HCT116 (cell line): ENCODE results near the gene NTRK3. TPM values are rescaled to one million over a fixed set of nuclear protein-coding genes. Genes with fewer than 3 reads are reported as not detected.

Experiments used
- ATAC-seq: fragments of 200-7000 bp; cut with Tn5 transposase; 2 replicates; pipeline ENCODE4 v1.9.1; 2020; ENCODE audit warnings: mild to moderate bottlenecking, moderate library complexity
- BruUV-seq: library from RNA; stranded (reverse); fragments of 400-500 nt; replicated peaks from 2 replicates; lab custom pipeline; 2021; lab: Mats Ljungman, UMichigan
- CTCF ChIA-PET: fragments of 300-600 bp; sonication (Branson Sonifier 250); formaldehyde crosslinking; loops from one replicate; lab custom pipeline; 2021; ENCODE audit warnings: antibody characterized with exemption; lab: Charles Lee
- POLR2A ChIA-PET: fragments of 300-600, 350-600 bp; sonication (Branson Sonifier 250); formaldehyde crosslinking; loops from one replicate; lab custom pipeline; 2021; ENCODE audit warnings: antibody characterized with exemption; lab: Charles Lee
- RAD21 ChIA-PET, 2 experiments: fragments of 300-600 bp; sonication (Branson Sonifier 250); formaldehyde crosslinking; loops; one replicate each; lab custom pipeline; 2023; ENCODE audit warnings: low total read pairs in 2 of 2; ENCODE audit not compliant: uncharacterized antibody in 2 of 2, unreplicated experiment in 2 of 2, low non-redundant PET in 1 of 2; lab: Charles Lee
- DNase-seq: peaks from one replicate; pipeline ENCODE4 v3.0.0-alpha.2; 2010; ENCODE audit warnings: low read depth, low spot score
- H2AFZ ChIP-seq: fragments of 200-600 bp; shearing (Covaris generic), sonication (generic); 2 replicates; pipeline ENCODE4 v1.6.1; 2017; ENCODE audit warnings: low read depth, mixed run types, mixed read lengths, antibody characterized with exemption, low read length; ENCODE audit not compliant: poor library complexity, severe bottlenecking
- H3K27ac ChIP-seq: 2 replicates; pipeline ENCODE4 v1.5.1; 2012; ENCODE audit warnings: low read depth, low read length
- H3K27me3 ChIP-seq: fragments of 200-600 bp; sonication (generic); 2 replicates; pipeline ENCODE4 v1.6.1; 2016; ENCODE audit warnings: mixed run types, low read length, mixed read lengths; ENCODE audit not compliant: insufficient read depth
- H3K36me3 ChIP-seq, 2 experiments: fragments of 200-500 bp in 1 of 2; fragments of 200-600 bp in 1 of 2; sonication (Bioruptor generic) in 1 of 2; sonication (generic) in 1 of 2; 2 replicates each; pipeline versions ENCODE4 v1.5.1 to v1.6.1; 2014 to 2016; ENCODE audit warnings: low read length in 2 of 2, inconsistent platforms in 1 of 2, mixed read lengths in 1 of 2, mixed run types in 1 of 2; ENCODE audit not compliant: insufficient read depth in 2 of 2, control insufficient read depth in 1 of 2
- H3K4me1 ChIP-seq, 2 experiments: fragments of 200-600 bp in 1 of 2; sonication (generic) in 1 of 2; 2 replicates each; pipeline versions ENCODE4 v1.5.1 to v1.6.1; 2012 to 2017; ENCODE audit warnings: low read length in 2 of 2, inconsistent platforms in 1 of 2, mild to moderate bottlenecking in 1 of 2, mixed read lengths in 1 of 2, mixed run types in 1 of 2, moderate library complexity in 1 of 2; ENCODE audit not compliant: insufficient read depth in 2 of 2, control insufficient read depth in 1 of 2
- H3K4me2 ChIP-seq: fragments of 200-600 bp; sonication (generic); 2 replicates; pipeline ENCODE4 v1.6.1; 2017; ENCODE audit warnings: mixed run types, low read length, mixed read lengths
- H3K4me3 ChIP-seq, 2 experiments: fragments of 200-600 bp in 1 of 2; sonication (generic) in 1 of 2; replicated peaks in 1 of 2; 2 replicates each; pipeline ENCODE4 v1.5.1; 2011 to 2016; ENCODE audit warnings: low read length in 2 of 2, control low read depth in 1 of 2, low read depth in 1 of 2, mild to moderate bottlenecking in 1 of 2, mixed read lengths in 1 of 2, mixed run types in 1 of 2
- H3K79me2 ChIP-seq: fragments of 200-600 bp; sonication (generic); 2 replicates; pipeline ENCODE4 v1.6.1; 2017; ENCODE audit warnings: mild to moderate bottlenecking, mixed run types, low read length, moderate library complexity, mixed read lengths; ENCODE audit not compliant: insufficient read depth
- H3K9ac ChIP-seq: fragments of 200-600 bp; sonication (generic); 2 replicates; pipeline ENCODE4 v1.6.1; 2016; ENCODE audit warnings: low read length, mixed read lengths
- H3K9me2 ChIP-seq: fragments of 200-600 bp; sonication (generic), shearing (Covaris generic); 2 replicates; pipeline ENCODE4 v1.6.1; 2017; ENCODE audit warnings: mixed run types, mild to moderate bottlenecking, moderate library complexity; ENCODE audit not compliant: insufficient read depth
- H3K9me3 ChIP-seq, 2 experiments: fragments of 200-500 bp in 1 of 2; fragments of 200-600 bp in 1 of 2; sonication (Bioruptor generic) in 1 of 2; sonication (generic) in 1 of 2; 2 replicates each; pipeline ENCODE4 v1.6.1; 2014 to 2017; ENCODE audit warnings: low read length in 2 of 2, mixed read lengths in 2 of 2, inconsistent platforms in 1 of 2, low read depth in 1 of 2, mild to moderate bottlenecking in 1 of 2, mixed run types in 1 of 2, moderate library complexity in 1 of 2; ENCODE audit not compliant: control insufficient read depth in 1 of 2, insufficient read depth in 1 of 2
- H4K20me1 ChIP-seq: fragments of 200-600 bp; sonication (generic), shearing (Covaris generic); 2 replicates; pipeline ENCODE4 v1.6.1; 2017; ENCODE audit warnings: mixed run types, mild to moderate bottlenecking, moderate library complexity; ENCODE audit not compliant: insufficient read depth
- CEBPB ChIP-seq: IDR thresholded peaks from 2 replicates; pipeline ENCODE4 v1.6.1; 2012; ENCODE audit warnings: low read depth
- EGR1 ChIP-seq: IDR thresholded peaks from 2 replicates; pipeline ENCODE4 v1.6.1; 2012; ENCODE audit warnings: low read depth
- ELF1 ChIP-seq: IDR thresholded peaks from 2 replicates; pipeline ENCODE4 v1.6.1; 2012; ENCODE audit warnings: low read depth, borderline replicate concordance
- EZH2 ChIP-seq: fragments of 200-600 bp; sonication (generic); IDR thresholded peaks from 2 replicates; pipeline ENCODE4 v1.6.1; 2017; ENCODE audit warnings: antibody characterized with exemption, mixed run types
- EZH2phosphoT487 ChIP-seq: fragments of 200-600 bp; IDR thresholded peaks from 2 replicates; pipeline ENCODE4 v1.6.1; 2018; ENCODE audit warnings: antibody characterized with exemption, borderline replicate concordance
- FOSL1 ChIP-seq: IDR thresholded peaks from 2 replicates; pipeline ENCODE4 v1.6.1; 2012; ENCODE audit warnings: low read depth
- JUND ChIP-seq: IDR thresholded peaks from 2 replicates; pipeline ENCODE4 v1.6.1; 2012
- POLR2A ChIP-seq: IDR thresholded peaks from 2 replicates; pipeline ENCODE4 v1.7.0; 2011; ENCODE audit warnings: borderline replicate concordance; ENCODE audit not compliant: insufficient read depth, insufficient read length; ENCODE audit errors: extremely low read depth
- POLR2AphosphoS5 ChIP-seq: IDR thresholded peaks from 2 replicates; pipeline ENCODE4 v1.6.1; 2011; ENCODE audit warnings: mild to moderate bottlenecking, low read depth, low read length, moderate library complexity
- RAD21 ChIP-seq: IDR thresholded peaks from 2 replicates; pipeline ENCODE4 v1.6.1; 2012; ENCODE audit warnings: low read depth, mild to moderate bottlenecking
- SIN3A ChIP-seq: IDR thresholded peaks from 2 replicates; pipeline ENCODE4 v1.6.1; 2012; ENCODE audit warnings: low read depth
- SRF ChIP-seq: IDR thresholded peaks from 2 replicates; pipeline ENCODE4 v1.6.1; 2012; ENCODE audit warnings: low read depth
- TCF7L2 ChIP-seq: IDR thresholded peaks from 2 replicates; pipeline ENCODE4 v1.7.0; 2011; ENCODE audit warnings: borderline replicate concordance, inconsistent platforms; ENCODE audit not compliant: insufficient read depth, insufficient read length; ENCODE audit errors: extremely low read depth
- YY1 ChIP-seq: IDR thresholded peaks from 2 replicates; pipeline ENCODE4 v1.6.1; 2011; ENCODE audit warnings: low read length, low read depth, moderate library complexity, mild to moderate bottlenecking; ENCODE audit not compliant: insufficient replicate concordance; ENCODE audit errors: extremely low read depth
- ZNF274 ChIP-seq: fragments of 200-500 bp; sonication (Bioruptor generic); IDR thresholded peaks from 2 replicates; pipeline ENCODE4 v1.6.1; 2014; ENCODE audit warnings: mild to moderate bottlenecking, low read depth, low read length, inconsistent platforms
- intact Hi-C: fragments of 100-400 bp; cut with micrococcal nuclease; formaldehyde crosslinking; loops from 2 replicates; pipeline ENCODE4 v1.10.0; 2022
- total RNA-seq: library from RNA; stranded (reverse); gene quantifications from one replicate; pipeline ENCODE4 v1.2.1, GENCODE V29; 2021; ENCODE audit not compliant: unreplicated experiment
- TF ChIP-seq, protein P1 (sequence below): IDR thresholded peaks from 2 replicates; pipeline ENCODE4 v1.6.1; 2011; ENCODE audit warnings: mild to moderate bottlenecking, low read length, moderate library complexity; ENCODE audit not compliant: insufficient replicate concordance; ENCODE audit errors: extremely low read depth
- TF ChIP-seq, protein P2 (sequence below): IDR thresholded peaks from 2 replicates; pipeline ENCODE4 v1.6.1; 2012; ENCODE audit warnings: low read depth
- TF ChIP-seq, protein P3 (sequence below): IDR thresholded peaks from 2 replicates; pipeline ENCODE4 v1.6.1; 2012
- TF ChIP-seq, protein P4 (sequence below): IDR thresholded peaks from 2 replicates; pipeline ENCODE4 v1.6.1; 2012

Gene NTRK3
- total RNA-seq, 1 experiment from 2014 or later: not detected

DNA sequence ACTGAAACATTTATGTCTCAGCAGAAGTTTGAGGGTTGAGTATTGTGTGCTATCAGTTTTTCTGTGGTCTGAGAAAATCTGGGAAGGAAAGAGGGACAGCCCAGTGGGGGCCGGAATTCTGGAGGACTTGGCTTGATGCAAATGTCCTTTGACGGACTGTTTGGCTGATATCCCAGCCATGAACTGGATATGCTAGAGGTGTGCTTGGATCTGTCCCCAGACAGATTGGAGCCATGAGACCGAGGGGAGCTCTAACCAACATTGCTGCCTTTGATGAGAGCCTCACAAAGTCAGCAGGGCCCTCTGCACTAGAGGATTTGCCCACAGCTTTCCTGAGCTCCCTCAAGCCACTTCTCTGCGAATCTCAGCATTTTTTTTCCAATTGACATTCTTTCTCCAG is 405.6 kb downstream of the NTRK3 start (continued):
- TF ChIP-seq, protein P1, sequence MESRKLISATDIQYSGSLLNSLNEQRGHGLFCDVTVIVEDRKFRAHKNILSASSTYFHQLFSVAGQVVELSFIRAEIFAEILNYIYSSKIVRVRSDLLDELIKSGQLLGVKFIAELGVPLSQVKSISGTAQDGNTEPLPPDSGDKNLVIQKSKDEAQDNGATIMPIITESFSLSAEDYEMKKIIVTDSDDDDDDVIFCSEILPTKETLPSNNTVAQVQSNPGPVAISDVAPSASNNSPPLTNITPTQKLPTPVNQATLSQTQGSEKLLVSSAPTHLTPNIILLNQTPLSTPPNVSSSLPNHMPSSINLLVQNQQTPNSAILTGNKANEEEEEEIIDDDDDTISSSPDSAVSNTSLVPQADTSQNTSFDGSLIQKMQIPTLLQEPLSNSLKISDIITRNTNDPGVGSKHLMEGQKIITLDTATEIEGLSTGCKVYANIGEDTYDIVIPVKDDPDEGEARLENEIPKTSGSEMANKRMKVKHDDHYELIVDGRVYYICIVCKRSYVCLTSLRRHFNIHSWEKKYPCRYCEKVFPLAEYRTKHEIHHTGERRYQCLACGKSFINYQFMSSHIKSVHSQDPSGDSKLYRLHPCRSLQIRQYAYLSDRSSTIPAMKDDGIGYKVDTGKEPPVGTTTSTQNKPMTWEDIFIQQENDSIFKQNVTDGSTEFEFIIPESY: no peak
- TF ChIP-seq ELF1 (no peak), POLR2AphosphoS5 (no peak), SIN3A (no peak)
- TF ChIP-seq, all 23 proteins: peak for 0

DNA sequence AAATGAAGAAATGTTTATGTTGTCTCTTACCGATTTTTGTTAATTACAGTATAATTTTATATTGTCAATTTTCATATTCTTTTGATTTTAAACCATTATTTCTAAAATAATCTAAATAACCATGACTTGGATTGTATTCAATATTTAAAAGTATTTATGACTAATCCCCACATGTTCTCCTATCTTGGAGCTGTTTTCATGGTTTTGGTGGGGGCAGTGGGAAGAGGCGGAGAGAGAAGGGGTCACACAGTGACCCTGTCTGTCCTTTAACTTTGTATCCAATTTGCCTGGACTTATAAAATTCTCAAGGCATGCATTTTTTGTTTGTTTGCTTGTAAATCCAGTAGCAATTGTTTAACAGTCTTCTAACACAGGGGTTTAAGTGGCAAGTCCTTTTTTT is 407.4 kb downstream of the NTRK3 start:
- no peaks in the 10 kb centered on the region for H3K36me3 ChIP-seq
- H3K4me3 ChIP-seq: no peak overlapping the region
- ChIA-PET CTCF (no interaction called here), POLR2A (no interaction called here), RAD21 (no interaction called here)
- no peaks in the 10 kb centered on the region for H3K79me2 ChIP-seq
- H3K27me3 ChIP-seq: no peaks in the 10 kb centered on the region
- H2AFZ ChIP-seq: no peak overlapping the region
- H3K4me1 ChIP-seq: no peaks in the 10 kb centered on the region
- BruUV-seq: no TSS peak
- DNase-seq (no peak), ATAC-seq (no peak)
- no peak overlapping the region for H3K4me2 ChIP-seq
- H3K9me2 ChIP-seq: no peaks in the 10 kb centered on the region
- no peaks in the 10 kb centered on the region for H4K20me1 ChIP-seq
- no peak overlapping the region for H3K27ac ChIP-seq
- intact Hi-C loops: no loop called here
- TF ChIP-seq ZNF274: no peak
- TF ChIP-seq POLR2A: no peak
- TF ChIP-seq RAD21: no peak
- TF ChIP-seq, protein P2, sequence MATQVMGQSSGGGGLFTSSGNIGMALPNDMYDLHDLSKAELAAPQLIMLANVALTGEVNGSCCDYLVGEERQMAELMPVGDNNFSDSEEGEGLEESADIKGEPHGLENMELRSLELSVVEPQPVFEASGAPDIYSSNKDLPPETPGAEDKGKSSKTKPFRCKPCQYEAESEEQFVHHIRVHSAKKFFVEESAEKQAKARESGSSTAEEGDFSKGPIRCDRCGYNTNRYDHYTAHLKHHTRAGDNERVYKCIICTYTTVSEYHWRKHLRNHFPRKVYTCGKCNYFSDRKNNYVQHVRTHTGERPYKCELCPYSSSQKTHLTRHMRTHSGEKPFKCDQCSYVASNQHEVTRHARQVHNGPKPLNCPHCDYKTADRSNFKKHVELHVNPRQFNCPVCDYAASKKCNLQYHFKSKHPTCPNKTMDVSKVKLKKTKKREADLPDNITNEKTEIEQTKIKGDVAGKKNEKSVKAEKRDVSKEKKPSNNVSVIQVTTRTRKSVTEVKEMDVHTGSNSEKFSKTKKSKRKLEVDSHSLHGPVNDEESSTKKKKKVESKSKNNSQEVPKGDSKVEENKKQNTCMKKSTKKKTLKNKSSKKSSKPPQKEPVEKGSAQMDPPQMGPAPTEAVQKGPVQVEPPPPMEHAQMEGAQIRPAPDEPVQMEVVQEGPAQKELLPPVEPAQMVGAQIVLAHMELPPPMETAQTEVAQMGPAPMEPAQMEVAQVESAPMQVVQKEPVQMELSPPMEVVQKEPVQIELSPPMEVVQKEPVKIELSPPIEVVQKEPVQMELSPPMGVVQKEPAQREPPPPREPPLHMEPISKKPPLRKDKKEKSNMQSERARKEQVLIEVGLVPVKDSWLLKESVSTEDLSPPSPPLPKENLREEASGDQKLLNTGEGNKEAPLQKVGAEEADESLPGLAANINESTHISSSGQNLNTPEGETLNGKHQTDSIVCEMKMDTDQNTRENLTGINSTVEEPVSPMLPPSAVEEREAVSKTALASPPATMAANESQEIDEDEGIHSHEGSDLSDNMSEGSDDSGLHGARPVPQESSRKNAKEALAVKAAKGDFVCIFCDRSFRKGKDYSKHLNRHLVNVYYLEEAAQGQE: no peak
- TF ChIP-seq POLR2AphosphoS5: no peak
- no peak for TF ChIP-seq EGR1
- TF ChIP-seq, protein P3, sequence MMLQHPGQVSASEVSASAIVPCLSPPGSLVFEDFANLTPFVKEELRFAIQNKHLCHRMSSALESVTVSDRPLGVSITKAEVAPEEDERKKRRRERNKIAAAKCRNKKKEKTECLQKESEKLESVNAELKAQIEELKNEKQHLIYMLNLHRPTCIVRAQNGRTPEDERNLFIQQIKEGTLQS: no peak
- no peak for TF ChIP-seq YY1
- TF ChIP-seq JUND: no peak
- no peak for TF ChIP-seq EZH2
- no peak for TF ChIP-seq EZH2phosphoT487
- TF ChIP-seq, protein P4, sequence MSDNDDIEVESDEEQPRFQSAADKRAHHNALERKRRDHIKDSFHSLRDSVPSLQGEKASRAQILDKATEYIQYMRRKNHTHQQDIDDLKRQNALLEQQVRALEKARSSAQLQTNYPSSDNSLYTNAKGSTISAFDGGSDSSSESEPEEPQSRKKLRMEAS: no peak
- no peak for TF ChIP-seq FOSL1
- no peak for TF ChIP-seq ELF1
- TF ChIP-seq SIN3A: no peak
- no peak for TF ChIP-seq CEBPB
- no peak for TF ChIP-seq SRF
- no peak for TF ChIP-seq TCF7L2
- peaks cover 8 to 21% of the 10 kb centered on the region in 2 experiments; a peak in 2 of 4 replicates for H3K9me3 ChIP-seq
- no peak overlapping the region for H3K9ac ChIP-seq
